CD14-positive monocyte (primary cell): ENCODE measurements around the gene APEX2. TPM values are rescaled to one million over a fixed set of nuclear protein-coding genes. Genes with fewer than 3 reads are reported as not detected.

ENCODE experiments used
- DNase-seq, 3 donors: peaks; one replicate each; pipeline ENCODE4 v3.0.0-alpha.2; 2011 to 2022
- H2AFZ ChIP-seq: 2 replicates; pipeline ENCODE4 v1.6.0; 2012; ENCODE audit warnings: mild to moderate bottlenecking, low read depth, low read length, inconsistent platforms; ENCODE audit not compliant: insufficient read depth, poor library complexity, severe bottlenecking
- H3K27ac ChIP-seq, 2 donors: 1 replicate in 1 of 2; 2 replicates in 1 of 2; pipeline ENCODE4 v1.5.1; 2012 to 2013; ENCODE audit warnings: low read length in 2 of 2, control low read depth in 1 of 2, inconsistent platforms in 1 of 2, low read depth in 1 of 2, mild to moderate bottlenecking in 1 of 2
- H3K27me3 ChIP-seq, 2 donors: one replicate each; pipeline versions ENCODE4 v1.6.0 to v1.6.1; 2011 to 2013; ENCODE audit warnings: low read length in 2 of 2; ENCODE audit not compliant: control insufficient read depth in 2 of 2, insufficient read depth in 2 of 2
- H3K36me3 ChIP-seq, 2 donors: replicated peaks in 1 of 2; 1 replicate in 1 of 2; 2 replicates in 1 of 2; pipeline versions ENCODE4 v1.5.1 to v1.6.1; 2012 to 2013; ENCODE audit warnings: low read length in 2 of 2, control low read depth in 1 of 2, inconsistent platforms in 1 of 2, mild to moderate bottlenecking in 1 of 2; ENCODE audit not compliant: insufficient read depth in 2 of 2, control insufficient read depth in 1 of 2
- H3K4me1 ChIP-seq, 2 donors: 1 replicate in 1 of 2; 2 replicates in 1 of 2; pipeline versions ENCODE4 v1.5.1 to v1.6.1; 2012 to 2013; ENCODE audit warnings: low read length in 2 of 2, control low read depth in 1 of 2, inconsistent platforms in 1 of 2, mild to moderate bottlenecking in 1 of 2, moderate library complexity in 1 of 2; ENCODE audit not compliant: insufficient read depth in 2 of 2, control insufficient read depth in 1 of 2
- H3K4me2 ChIP-seq: replicated peaks from 2 replicates; pipeline ENCODE3; 2012; ENCODE audit warnings: low read length, moderate library complexity, mild to moderate bottlenecking; ENCODE audit not compliant: poor library complexity, severe bottlenecking; ENCODE audit errors: extremely low read depth
- H3K4me3 ChIP-seq, 3 experiments: fragments of 200-600 bp in 1 of 3; sonication (generic) in 1 of 3; replicated peaks in 1 of 3; 1 replicate in 2 of 3; 2 replicates in 1 of 3; pipeline ENCODE4 v1.5.1; 2011 to 2013; ENCODE audit warnings: low read length in 3 of 3, mild to moderate bottlenecking in 3 of 3, control low read depth in 2 of 3, low read depth in 2 of 3, inconsistent platforms in 1 of 3, moderate library complexity in 1 of 3
- H3K79me2 ChIP-seq: 2 replicates; pipeline ENCODE4 v1.6.0; 2012; ENCODE audit warnings: mild to moderate bottlenecking, control low read depth, inconsistent platforms, low read length, moderate library complexity; ENCODE audit not compliant: insufficient read depth
- H3K9ac ChIP-seq: 2 replicates; pipeline ENCODE4 v1.6.0; 2017; ENCODE audit warnings: low read length, mild to moderate bottlenecking; ENCODE audit not compliant: insufficient read depth, poor library complexity, severe bottlenecking
- H3K9me3 ChIP-seq, 2 donors: replicated peaks in 1 of 2; 1 replicate in 1 of 2; 2 replicates in 1 of 2; pipeline versions ENCODE4 v1.5.1 to v1.6.1; 2012 to 2013; ENCODE audit warnings: low read length in 2 of 2, control low read depth in 1 of 2; ENCODE audit not compliant: control insufficient read depth in 1 of 2, insufficient read depth in 1 of 2
- H4K20me1 ChIP-seq: 2 replicates; pipeline ENCODE4 v1.6.0; 2012; ENCODE audit warnings: mild to moderate bottlenecking, low read length, control low read depth, moderate library complexity; ENCODE audit not compliant: insufficient read depth
- H3K27ac Mint-ChIP-seq, 7 donors: one replicate each; pipeline ENCODE4 v1.8.0; 2020; ENCODE audit warnings: mild to moderate bottlenecking in 7 of 7, mixed read lengths in 7 of 7, moderate library complexity in 6 of 7, inconsistent platforms in 2 of 7
- H3K27me3 Mint-ChIP-seq, 3 donors: one replicate each; pipeline ENCODE4 v1.8.0; 2021 to 2022; ENCODE audit warnings: low read depth in 3 of 3, mild to moderate bottlenecking in 3 of 3, mixed read lengths in 3 of 3, moderate library complexity in 3 of 3, inconsistent platforms in 1 of 3
- H3K36me3 Mint-ChIP-seq, 2 donors: one replicate each; pipeline ENCODE4 v1.8.0; 2020; ENCODE audit warnings: mixed read lengths in 2 of 2, inconsistent platforms in 1 of 2, mild to moderate bottlenecking in 1 of 2
- H3K4me1 Mint-ChIP-seq: one replicate; pipeline ENCODE4 v1.8.0; 2020; ENCODE audit warnings: mild to moderate bottlenecking, mixed read lengths
- H3K4me3 Mint-ChIP-seq, 2 donors: one replicate each; pipeline ENCODE4 v1.8.0; 2020; ENCODE audit warnings: mild to moderate bottlenecking in 2 of 2, mixed read lengths in 2 of 2, moderate library complexity in 1 of 2
- H3K9me3 Mint-ChIP-seq, 7 donors: one replicate each; pipeline ENCODE4 v1.8.0; 2020 to 2022; ENCODE audit warnings: mixed read lengths in 7 of 7, mild to moderate bottlenecking in 6 of 7, moderate library complexity in 6 of 7, inconsistent platforms in 2 of 7
- CTCF ChIP-seq: fragments of 200-600 bp; IDR thresholded peaks from one replicate; pipeline ENCODE4 v1.8.0; 2022; ENCODE audit warnings: antibody characterized with exemption, mild to moderate bottlenecking
- WGBS: methylation state at CpG from one replicate; pipeline ENCODE4 v1.1.5; 2013; ENCODE audit warnings: missing lambda C conversion rate; ENCODE audit not compliant: insufficient coverage; 5-methylcytosine and 5-hydroxymethylcytosine counted together
- intact Hi-C, 2 donors: fragments of 100-400 bp; cut with micrococcal nuclease; formaldehyde crosslinking; loops; one replicate each; pipeline versions ENCODE4 v1.15.0 to v1.15.1; 2023
- polyA plus RNA-seq, 3 donors: library from polyadenylated mRNA; depleted of rRNA in 1 of 3; unstranded in 2 of 3; stranded (reverse) in 1 of 3; fragments of 300-500 nt in 2 of 3; fragments of >200 nt in 1 of 3; fragmentation: Illumina TruSeq in 2 of 3; gene quantifications; 1 replicate in 2 of 3; 2 replicates in 1 of 3; pipeline ENCODE4 v1.2.3, GENCODE V29; 2012 to 2021

Gene APEX2
- polyA plus RNA-seq, 3 donors, result 13.3 to 17.8 (median 14.4) TPM

- H3K4me3 Mint-ChIP-seq, result no peak overlapping the region
- H3K9ac ChIP-seq, result no peak overlapping the region
- no peak overlapping the region for H3K27ac Mint-ChIP-seq
- TF ChIP-seq CTCF, result no peak
- no peaks in the 10 kb centered on the region for H3K4me1 Mint-ChIP-seq
- H3K27me3 ChIP-seq, result no peaks in the 10 kb centered on the region
- H3K79me2 ChIP-seq, result no peaks in the 10 kb centered on the region
- no peaks in the 10 kb centered on the region for H3K9me3 ChIP-seq
- peaks cover 0 to 5% (median 0%) of the 10 kb centered on the region in 7 donors for H3K9me3 Mint-ChIP-seq
- no peaks in the 10 kb centered on the region for H4K20me1 ChIP-seq
- intact Hi-C loops, result no loop called here
- no peak overlapping the region for H3K4me3 ChIP-seq
- no CpG with 5 or more reads among the region's 4 CpGs for WGBS
- DNase-seq, result no peak
- H3K27ac ChIP-seq, result no peak overlapping the region
- H3K36me3 Mint-ChIP-seq, result no peaks in the 10 kb centered on the region
- H3K4me1 ChIP-seq, result no peaks in the 10 kb centered on the region
- H3K27me3 Mint-ChIP-seq, result peaks cover 0 to 9% (median 0%) of the 10 kb centered on the region in 3 donors
- no peak overlapping the region for H3K4me2 ChIP-seq
- no peaks in the 10 kb centered on the region for H3K36me3 ChIP-seq
- no peak overlapping the region for H2AFZ ChIP-seq
Measured at GRCh38 chrX:55028040-55028439, 27.9 kb downstream of the APEX2 start.

GRCh38 chrX:55028611-55029010, 28.4 kb downstream of the APEX2 start:
- no peaks in the 10 kb centered on the region for H3K36me3 Mint-ChIP-seq
- Histone ChIP-seq H3K9me3 (no peaks in the 10 kb centered on the region), H3K27ac (no peak overlapping the region), H2AFZ (no peak overlapping the region), H3K4me2 (no peak overlapping the region), H3K79me2 (no peaks in the 10 kb centered on the region), H3K27me3 (no peaks in the 10 kb centered on the region), H3K4me1 (no peaks in the 10 kb centered on the region), H3K4me3 (no peak overlapping the region), H3K36me3 (no peaks in the 10 kb centered on the region), H4K20me1 (no peaks in the 10 kb centered on the region), H3K9ac (no peak overlapping the region)
- H3K27ac Mint-ChIP-seq, result no peak overlapping the region
- no peaks in the 10 kb centered on the region for H3K4me1 Mint-ChIP-seq
- TF ChIP-seq CTCF, result no peak
- no peak for DNase-seq
- intact Hi-C loops, result no loop called here
- peaks cover 0 to 9% (median 0%) of the 10 kb centered on the region in 3 donors for H3K27me3 Mint-ChIP-seq
- no peak overlapping the region for H3K4me3 Mint-ChIP-seq
- H3K9me3 Mint-ChIP-seq, result peaks cover 0 to 5% (median 0%) of the 10 kb centered on the region in 7 donors
